ENCODE results near the gene IL9.

GRCh38 chr5:135890867-135891266 is 4.8 kb downstream of the IL9 start:
- TF ChIP-seq, protein P1, sequence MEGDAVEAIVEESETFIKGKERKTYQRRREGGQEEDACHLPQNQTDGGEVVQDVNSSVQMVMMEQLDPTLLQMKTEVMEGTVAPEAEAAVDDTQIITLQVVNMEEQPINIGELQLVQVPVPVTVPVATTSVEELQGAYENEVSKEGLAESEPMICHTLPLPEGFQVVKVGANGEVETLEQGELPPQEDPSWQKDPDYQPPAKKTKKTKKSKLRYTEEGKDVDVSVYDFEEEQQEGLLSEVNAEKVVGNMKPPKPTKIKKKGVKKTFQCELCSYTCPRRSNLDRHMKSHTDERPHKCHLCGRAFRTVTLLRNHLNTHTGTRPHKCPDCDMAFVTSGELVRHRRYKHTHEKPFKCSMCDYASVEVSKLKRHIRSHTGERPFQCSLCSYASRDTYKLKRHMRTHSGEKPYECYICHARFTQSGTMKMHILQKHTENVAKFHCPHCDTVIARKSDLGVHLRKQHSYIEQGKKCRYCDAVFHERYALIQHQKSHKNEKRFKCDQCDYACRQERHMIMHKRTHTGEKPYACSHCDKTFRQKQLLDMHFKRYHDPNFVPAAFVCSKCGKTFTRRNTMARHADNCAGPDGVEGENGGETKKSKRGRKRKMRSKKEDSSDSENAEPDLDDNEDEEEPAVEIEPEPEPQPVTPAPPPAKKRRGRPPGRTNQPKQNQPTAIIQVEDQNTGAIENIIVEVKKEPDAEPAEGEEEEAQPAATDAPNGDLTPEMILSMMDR (conservative IDR thresholded peaks at IDR 0.05; ENCODE audit: low read depth, low read length): no peak
- no peak for TF ChIP-seq EZH2 (IDR thresholded peaks at IDR 0.05; ENCODE audit: borderline replicate concordance, low read depth, low read length, poor library complexity, severe bottlenecking)

Data from A673 (cell line).